PC-9 (cell line): ENCODE data around the gene MCF2L. TPM values are rescaled to one million over a fixed set of nuclear protein-coding genes. Genes with fewer than 3 reads are reported as not detected.

Experiments used
- BruUV-seq: library from RNA; stranded (reverse); fragments of 400-500 nt; replicated peaks from 2 replicates; lab custom pipeline; 2021; lab: Mats Ljungman, UMichigan
- CTCF ChIA-PET: fragments of 300-600 bp; sonication (Branson Sonifier 250); formaldehyde crosslinking; loops from one replicate; lab custom pipeline; 2022; ENCODE audit warnings: antibody characterized with exemption; lab: Charles Lee
- POLR2A ChIA-PET: fragments of 300-600 bp; sonication (Branson Sonifier 250); formaldehyde crosslinking; loops from one replicate; lab custom pipeline; 2022; ENCODE audit warnings: antibody characterized with exemption; ENCODE audit not compliant: unreplicated experiment; lab: Charles Lee
- DNase-seq, 2 experiments: peaks; one replicate each; pipeline versions ENCODE4 v3.0.0 to v3.0.0-alpha.2; 2015 to 2022; ENCODE audit warnings: mixed read lengths in 1 of 2
- H2AFZ ChIP-seq: fragments of 200-600 bp; sonication (generic); 2 replicates; pipeline ENCODE4 v1.8.1; 2017; ENCODE audit warnings: antibody characterized with exemption
- H3F3A ChIP-seq: fragments of 200-600 bp; sonication (generic); 2 replicates; pipeline ENCODE4 v1.8.1; 2017; ENCODE audit warnings: antibody characterized with exemption, mild to moderate bottlenecking, low read depth; ENCODE audit not compliant: insufficient read depth
- H3K27ac ChIP-seq: fragments of 200-600 bp; sonication (generic); 2 replicates; pipeline ENCODE4 v1.6.1; 2016; ENCODE audit warnings: mixed run types
- H3K27me3 ChIP-seq: fragments of 200-600 bp; sonication (generic); 2 replicates; pipeline ENCODE4 v1.6.1; 2016; ENCODE audit warnings: low read depth, mixed run types; ENCODE audit not compliant: insufficient read depth
- H3K36me3 ChIP-seq: fragments of 200-600 bp; sonication (generic); 2 replicates; pipeline ENCODE4 v1.6.1; 2016; ENCODE audit warnings: low read depth, mixed run types
- H3K4me1 ChIP-seq: fragments of 200-600 bp; sonication (generic); replicated peaks from 2 replicates; pipeline ENCODE4 v1.6.1; 2016; ENCODE audit warnings: mixed run types; ENCODE audit not compliant: insufficient read depth
- H3K4me2 ChIP-seq: fragments of 200-600 bp; sonication (generic); 2 replicates; pipeline ENCODE4 v1.6.1; 2017; ENCODE audit warnings: mixed run types
- H3K4me3 ChIP-seq: fragments of 200-600 bp; sonication (generic); 2 replicates; pipeline ENCODE4 v1.6.1; 2016; ENCODE audit warnings: mixed run types
- H3K79me2 ChIP-seq: fragments of 200-600 bp; sonication (generic); 2 replicates; pipeline ENCODE4 v1.6.1; 2017; ENCODE audit warnings: low read depth, mixed run types
- H3K9me2 ChIP-seq: fragments of 200-600 bp; sonication (generic); 2 replicates; pipeline ENCODE4 v1.8.1; 2017; ENCODE audit warnings: mild to moderate bottlenecking; ENCODE audit not compliant: insufficient read depth
- H3K9me3 ChIP-seq: fragments of 200-600 bp; sonication (generic); 2 replicates; pipeline ENCODE4 v1.8.1; 2016; ENCODE audit warnings: low read depth; ENCODE audit not compliant: insufficient read depth
- H4K20me1 ChIP-seq: fragments of 200-600 bp; sonication (generic); 2 replicates; pipeline ENCODE4 v1.8.1; 2017; ENCODE audit not compliant: insufficient read depth
- EZH2 ChIP-seq: fragments of 200-600 bp; sonication (generic); IDR thresholded peaks from 2 replicates; pipeline ENCODE4 v1.8.0; 2017; ENCODE audit warnings: antibody characterized with exemption, low read depth
- intact Hi-C: fragments of 100-400 bp; cut with micrococcal nuclease; formaldehyde crosslinking; loops from one replicate; pipeline ENCODE4 v1.10.0; 2022; ENCODE audit not compliant: unreplicated experiment
- total RNA-seq: library from RNA; stranded (reverse); gene quantifications from 2 replicates; pipeline ENCODE4 v1.2.3, GENCODE V29; 2021
- TF ChIP-seq, protein P1 (sequence below): fragments of 200-600 bp; sonication (generic); conservative IDR thresholded peaks from 2 replicates; pipeline ENCODE4 v1.6.1; 2017; ENCODE audit warnings: mixed run types, antibody characterized with exemption, mild to moderate bottlenecking, moderate library complexity

MCF2L gene
- total RNA-seq, 1 experiment from 2014 or later = 28.2 TPM

DNA sequence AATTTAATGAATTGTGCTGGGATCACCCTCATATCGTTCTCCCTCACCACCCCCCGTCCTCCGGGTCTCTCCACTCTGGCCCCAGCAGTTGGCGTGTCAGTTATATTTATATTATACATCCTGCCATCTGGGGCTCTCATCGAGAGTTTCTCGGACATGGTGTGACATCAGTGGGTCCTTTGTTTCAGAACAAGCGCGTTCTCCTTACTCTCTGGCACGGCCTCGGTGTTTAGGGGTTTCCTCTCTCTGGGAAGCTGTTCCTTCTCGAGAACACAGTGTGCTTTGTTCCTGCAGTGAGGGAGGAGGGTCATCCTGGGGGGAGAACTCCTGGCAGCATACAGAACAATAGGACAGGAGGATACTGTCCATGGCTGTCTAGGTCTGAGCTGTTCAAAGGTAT lies 9.8 kb upstream of the MCF2L start:
- H4K20me1 ChIP-seq = no peaks in the 10 kb centered on the region
- POLR2A ChIA-PET = no interaction called here
- H3K9me3 ChIP-seq = no peaks in the 10 kb centered on the region
- no peak overlapping the region for H3K27ac ChIP-seq
- H3K4me3 ChIP-seq = no peak overlapping the region
- no peak overlapping the region for H3K4me2 ChIP-seq
- intact Hi-C loops = no loop called here
- no peaks in the 10 kb centered on the region for H3K79me2 ChIP-seq
- CTCF ChIA-PET = no interaction called here
- TF ChIP-seq EZH2 = no peak
- TF ChIP-seq, protein P1, sequence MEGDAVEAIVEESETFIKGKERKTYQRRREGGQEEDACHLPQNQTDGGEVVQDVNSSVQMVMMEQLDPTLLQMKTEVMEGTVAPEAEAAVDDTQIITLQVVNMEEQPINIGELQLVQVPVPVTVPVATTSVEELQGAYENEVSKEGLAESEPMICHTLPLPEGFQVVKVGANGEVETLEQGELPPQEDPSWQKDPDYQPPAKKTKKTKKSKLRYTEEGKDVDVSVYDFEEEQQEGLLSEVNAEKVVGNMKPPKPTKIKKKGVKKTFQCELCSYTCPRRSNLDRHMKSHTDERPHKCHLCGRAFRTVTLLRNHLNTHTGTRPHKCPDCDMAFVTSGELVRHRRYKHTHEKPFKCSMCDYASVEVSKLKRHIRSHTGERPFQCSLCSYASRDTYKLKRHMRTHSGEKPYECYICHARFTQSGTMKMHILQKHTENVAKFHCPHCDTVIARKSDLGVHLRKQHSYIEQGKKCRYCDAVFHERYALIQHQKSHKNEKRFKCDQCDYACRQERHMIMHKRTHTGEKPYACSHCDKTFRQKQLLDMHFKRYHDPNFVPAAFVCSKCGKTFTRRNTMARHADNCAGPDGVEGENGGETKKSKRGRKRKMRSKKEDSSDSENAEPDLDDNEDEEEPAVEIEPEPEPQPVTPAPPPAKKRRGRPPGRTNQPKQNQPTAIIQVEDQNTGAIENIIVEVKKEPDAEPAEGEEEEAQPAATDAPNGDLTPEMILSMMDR = no peak
- H3F3A ChIP-seq = peaks cover 8% of the 10 kb centered on the region; the same call in 1 of the 2 replicates
- no TSS peak for BruUV-seq
- peaks cover 13% of the 10 kb centered on the region for H3K4me1 ChIP-seq
- no peaks in the 10 kb centered on the region for H3K36me3 ChIP-seq
- no peak for DNase-seq
- no peak overlapping the region for H2AFZ ChIP-seq
- H3K27me3 ChIP-seq = no peaks in the 10 kb centered on the region
- H3K9me2 ChIP-seq = no peaks in the 10 kb centered on the region

DNA sequence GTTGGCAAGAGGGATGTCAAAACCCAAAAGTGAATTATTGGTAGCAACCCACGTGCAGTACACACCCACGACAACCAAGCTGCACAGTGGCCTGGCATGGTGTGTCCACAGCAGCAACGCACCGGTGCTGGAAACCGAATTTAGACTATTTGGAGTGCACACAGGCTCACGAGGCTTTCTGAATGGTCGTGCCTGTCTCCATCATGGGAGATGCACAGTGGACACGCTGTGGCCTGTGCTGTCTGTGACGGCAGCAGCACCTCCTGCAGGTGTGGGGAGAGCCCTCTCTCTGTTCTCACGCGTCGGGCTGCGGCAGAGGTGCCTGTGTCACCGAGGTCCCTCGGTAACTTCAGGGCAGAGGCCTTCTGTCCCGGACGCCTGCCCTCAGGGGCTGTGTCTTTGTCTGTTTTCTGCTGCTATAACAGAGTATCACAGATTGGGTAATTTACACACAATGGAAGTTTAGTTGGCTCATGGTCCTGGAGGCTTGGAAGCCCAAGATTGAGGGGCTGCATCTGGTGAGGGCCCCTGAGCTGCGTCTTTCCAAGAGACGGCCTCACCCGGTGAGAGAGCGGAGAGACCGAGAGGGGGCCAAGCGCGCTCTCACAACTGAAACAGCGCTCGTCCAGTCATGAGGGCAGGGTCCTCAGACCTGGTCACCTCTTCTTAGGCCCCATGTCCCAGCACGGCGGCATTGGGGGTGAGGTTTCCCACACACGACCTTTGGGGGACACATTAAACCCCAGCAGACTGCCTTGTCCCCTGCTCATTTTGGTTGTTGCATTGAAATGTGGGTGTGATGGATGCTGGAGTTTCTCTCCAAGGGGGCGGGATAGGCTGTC lies 9.1 kb upstream of the MCF2L start:
- CTCF ChIA-PET = no interaction called here
- Histone ChIP-seq H4K20me1 (no peaks in the 10 kb centered on the region), H3K27me3 (no peaks in the 10 kb centered on the region), H3F3A (peaks cover 14% of the 10 kb centered on the region; the same call in 1 of the 2 replicates), H3K4me2 (no peak overlapping the region), H2AFZ (no peak overlapping the region), H3K27ac (no peak overlapping the region), H3K9me3 (no peaks in the 10 kb centered on the region), H3K36me3 (no peaks in the 10 kb centered on the region), H3K9me2 (no peaks in the 10 kb centered on the region), H3K4me1 (peaks cover 13% of the 10 kb centered on the region), H3K79me2 (no peaks in the 10 kb centered on the region), H3K4me3 (no peak overlapping the region)
- no peak for TF ChIP-seq EZH2
- TF ChIP-seq, protein P1 = no peak
- POLR2A ChIA-PET = no interaction called here
- intact Hi-C loops = no loop called here
- DNase-seq = no peak
- BruUV-seq = no TSS peak

DNA sequence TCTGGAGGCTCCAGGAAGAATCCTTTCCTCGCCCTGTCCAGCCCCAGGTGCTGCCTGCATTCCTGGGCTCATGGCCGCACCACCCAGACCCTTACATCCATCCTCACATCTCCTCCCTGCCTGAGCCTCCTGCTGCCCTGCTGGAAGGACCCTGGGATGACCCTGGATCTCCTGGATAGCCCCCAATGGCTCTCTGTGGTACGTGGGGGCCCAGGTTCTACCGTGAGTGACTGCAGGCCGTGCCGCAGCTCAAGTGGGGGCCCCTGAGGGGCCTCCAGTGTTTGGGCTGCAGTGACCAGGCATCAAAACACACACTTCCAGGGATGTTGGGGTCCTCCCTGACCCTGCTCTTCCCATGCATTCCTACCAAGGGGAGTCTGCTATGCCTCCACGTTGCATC lies 8.3 kb upstream of the MCF2L start:
- BruUV-seq = no TSS peak
- Histone ChIP-seq H3K79me2 (no peaks in the 10 kb centered on the region), H3F3A (peaks cover 16% of the 10 kb centered on the region; the same call in 1 of the 2 replicates), H3K4me3 (no peak overlapping the region), H2AFZ (no peak overlapping the region), H3K4me1 (peaks cover 13% of the 10 kb centered on the region), H4K20me1 (no peaks in the 10 kb centered on the region), H3K4me2 (no peak overlapping the region), H3K36me3 (no peaks in the 10 kb centered on the region), H3K27me3 (no peaks in the 10 kb centered on the region), H3K9me3 (no peaks in the 10 kb centered on the region), H3K9me2 (no peaks in the 10 kb centered on the region), H3K27ac (no peak overlapping the region)
- intact Hi-C loops = no loop called here
- no peak for DNase-seq
- CTCF ChIA-PET = no interaction called here
- POLR2A ChIA-PET = no interaction called here
- no peak for TF ChIP-seq EZH2
- TF ChIP-seq, protein P1 = no peak
